WI38 (cell line): Measurements from ENCODE around the gene TRIM16.
"Not testable (repeated sequence)": the region's sequence is repeated elsewhere in the genome, so short reads cannot be mapped to it uniquely, and the experiment has no call there.

ENCODE experiments used
- H3K4me3 ChIP-seq: 2 replicates; pipeline ENCODE4 v1.5.1; 2011; ENCODE audit warnings: low read depth, mild to moderate bottlenecking, control low read depth, low read length

Gene TRIM16

DNA sequence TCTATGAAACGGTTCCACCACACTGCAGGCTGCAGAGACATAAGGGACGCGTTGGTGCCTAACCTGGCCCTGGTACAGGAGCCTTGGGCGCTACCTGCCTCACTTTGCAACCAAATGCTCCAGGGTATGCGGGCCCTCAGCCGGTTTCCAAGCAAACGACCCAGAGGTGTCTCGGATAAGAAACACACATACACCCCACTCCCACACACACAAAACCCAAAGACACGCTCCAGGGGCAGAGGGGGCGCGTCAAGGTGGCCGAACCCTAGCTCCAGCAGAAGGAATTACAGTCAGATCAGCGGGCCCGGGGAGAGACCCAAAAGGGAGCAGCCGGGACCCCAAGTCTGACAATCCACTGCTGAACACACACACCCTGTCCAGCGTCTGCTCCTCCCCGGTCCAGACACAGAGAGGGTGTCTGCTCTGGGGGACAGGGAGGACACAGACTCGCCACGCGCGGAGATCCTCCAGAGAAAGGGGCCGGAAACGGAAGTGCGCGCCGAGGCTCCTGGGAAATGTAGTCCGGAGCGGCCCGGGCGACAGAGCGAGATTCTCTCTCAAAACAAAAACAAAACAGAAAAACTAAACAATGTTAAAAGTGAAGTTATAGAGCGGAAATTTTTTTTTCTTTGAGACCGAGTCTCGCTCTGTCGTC, at the start of gene TRIM16:
TRIM16 (minus strand) TSS at position 488 of the 655 bp plus-strand sequence. CDS start 32,702 bp downstream, outside the sequence.
- H3K4me3 ChIP-seq, result peak within 1 kb of the TSS; percentile 64

DNA sequence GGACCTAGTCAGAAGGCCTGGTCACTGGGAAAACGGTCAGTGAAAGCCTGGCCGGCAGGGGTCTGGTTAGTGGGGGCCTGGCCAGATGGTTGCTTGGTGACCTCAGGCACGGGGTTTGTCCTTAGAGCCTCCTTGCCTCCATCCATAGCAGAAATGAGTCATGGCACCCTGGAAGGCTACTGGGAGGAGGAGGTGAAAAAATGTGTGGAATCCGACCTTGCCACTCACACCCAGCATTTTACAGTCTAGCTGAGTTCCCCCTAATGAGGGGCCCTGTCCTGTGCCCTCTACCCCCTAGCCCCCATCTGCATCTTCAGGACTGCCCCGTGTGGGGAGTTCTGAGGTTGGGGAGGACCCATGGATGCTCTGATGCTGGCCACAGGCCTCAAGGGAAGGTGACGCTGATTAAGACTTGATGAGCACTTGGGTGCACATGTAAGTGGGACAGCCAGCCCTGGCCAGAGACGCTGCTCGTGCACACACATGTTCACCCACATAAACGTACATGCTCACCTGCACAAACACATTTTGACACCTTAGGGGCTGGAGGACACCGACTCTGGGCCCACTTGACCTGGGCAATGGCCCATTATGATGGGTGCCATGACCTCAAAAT, 49.2 kb upstream of the TRIM16 start:
- not testable (repeated sequence) for H3K4me3 ChIP-seq

- H3K4me3 ChIP-seq, result not testable (repeated sequence)
Observed at GRCh38 chr17:15731900-15732299, 47.8 kb upstream of the TRIM16 start, which contains the start of gene TBC1D26. Gene TBC1D26, plus strand, starts transcription at chr17:15732283. Its CDS starts 3,066 bp downstream, at chr17:15735349.

DNA sequence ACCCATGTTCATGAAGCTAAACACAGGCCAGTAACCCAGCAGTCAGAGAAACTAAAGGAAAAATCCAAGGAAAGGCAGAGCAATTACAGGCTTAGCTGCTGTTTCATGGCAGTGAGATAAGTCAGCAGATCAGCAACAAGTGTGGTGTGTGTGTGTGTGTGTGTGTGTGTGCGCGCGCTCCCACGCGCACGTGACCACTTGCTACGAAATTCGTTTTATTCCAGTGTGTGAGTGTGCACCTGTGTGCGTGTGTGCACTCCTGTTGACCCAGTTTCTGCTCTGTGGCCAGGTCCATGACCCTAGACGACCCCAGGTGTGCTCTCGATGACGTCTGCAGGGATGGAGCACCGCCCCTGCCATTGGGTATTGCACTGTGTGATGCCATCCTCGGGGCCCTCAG, 46.4 kb upstream of the TRIM16 start:
- H3K4me3 ChIP-seq, result not testable (repeated sequence)

- not testable (repeated sequence) for H3K4me3 ChIP-seq
Observed at GRCh38 chr17:15716601-15717563, 32.8 kb upstream of the TRIM16 start.

DNA sequence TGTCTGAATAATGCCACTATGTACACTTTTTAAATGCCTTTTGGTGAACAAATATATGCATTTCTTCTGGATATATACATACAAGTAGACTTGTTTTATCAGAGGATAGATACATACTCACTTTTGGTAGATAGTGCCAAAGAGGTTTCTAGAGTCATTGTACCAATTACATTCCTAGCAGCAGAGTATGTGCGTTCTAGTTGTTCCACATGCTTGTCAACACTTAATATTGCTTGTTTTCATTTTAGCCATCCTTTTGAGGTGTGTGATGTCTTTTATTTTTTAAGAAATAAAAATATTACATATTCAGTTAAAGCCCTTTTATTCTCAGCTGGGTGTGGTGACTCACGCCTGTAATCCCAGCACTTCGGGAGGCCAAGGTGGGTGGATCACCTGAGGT, 24.8 kb upstream of the TRIM16 start:
- not testable (repeated sequence) for H3K4me3 ChIP-seq

- not testable (repeated sequence) for H3K4me3 ChIP-seq
Observed at GRCh38 chr17:15704813-15705212, 20.7 kb upstream of the TRIM16 start.

DNA sequence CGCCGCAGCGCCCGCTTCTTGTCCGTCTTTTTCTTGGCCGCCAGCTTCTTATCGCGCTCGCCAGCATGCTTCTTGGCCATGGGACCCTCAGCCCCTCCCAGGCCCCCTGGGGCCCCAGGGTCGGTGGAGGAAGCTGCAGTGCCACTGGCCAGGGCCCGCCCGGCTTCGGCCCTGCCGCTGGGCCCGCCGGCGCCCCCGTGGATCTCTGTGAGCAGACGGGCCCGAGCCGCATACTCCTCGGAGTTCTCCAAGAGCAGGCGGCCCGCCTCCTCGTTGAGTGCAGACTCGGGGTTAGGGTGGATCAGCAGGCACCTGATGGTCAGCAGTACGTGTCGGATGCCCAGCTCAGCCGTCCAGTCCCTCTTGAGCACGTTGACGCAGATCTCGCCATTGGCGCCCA, 20.1 kb upstream of the TRIM16 start:
- not testable (repeated sequence) for H3K4me3 ChIP-seq

DNA sequence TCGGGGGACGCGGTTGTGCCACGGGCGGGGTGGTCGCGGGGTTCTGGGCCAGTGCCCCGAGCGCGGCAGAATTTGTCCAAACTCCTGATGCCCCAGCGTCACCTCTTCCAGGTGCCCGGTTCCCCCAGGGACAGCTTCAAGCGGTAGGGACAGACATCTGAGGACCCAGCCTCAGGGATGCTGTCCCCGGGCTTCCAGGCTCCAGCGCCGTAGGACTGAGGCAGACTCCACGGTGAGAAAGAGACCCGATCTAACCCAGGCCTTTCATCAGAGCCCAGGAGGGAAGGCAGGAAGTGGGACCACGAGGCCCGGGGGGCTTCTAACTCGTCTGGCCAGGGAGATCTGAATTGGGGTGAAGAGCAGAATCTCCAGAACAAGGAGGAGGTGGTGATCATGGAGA, 15.8 kb upstream of the TRIM16 start:
- H3K4me3 ChIP-seq, result peak overlapping the region; percentile 61

- H3K4me3 ChIP-seq, result peak within 1 kb of the TSS; percentile 61
Observed at GRCh38 chr17:15699413-15699924, 15.4 kb upstream of the TRIM16 start, which contains the start of gene ZNF286A. Gene ZNF286A, plus strand, starts transcription at chr17:15699752. Its CDS starts 578 bp downstream, at chr17:15700330.

GRCh38 chr17:15698967-15699366, 14.9 kb upstream of the TRIM16 start:
- peak overlapping the region; percentile 61 for H3K4me3 ChIP-seq

- H3K4me3 ChIP-seq, result not testable (repeated sequence)
Observed at GRCh38 chr17:15687494-15687893, 3.4 kb upstream of the TRIM16 start.

- not testable (repeated sequence) for H3K4me3 ChIP-seq
Observed at GRCh38 chr17:15683135-15683534, 976 bp downstream of the TRIM16 start.

DNA sequence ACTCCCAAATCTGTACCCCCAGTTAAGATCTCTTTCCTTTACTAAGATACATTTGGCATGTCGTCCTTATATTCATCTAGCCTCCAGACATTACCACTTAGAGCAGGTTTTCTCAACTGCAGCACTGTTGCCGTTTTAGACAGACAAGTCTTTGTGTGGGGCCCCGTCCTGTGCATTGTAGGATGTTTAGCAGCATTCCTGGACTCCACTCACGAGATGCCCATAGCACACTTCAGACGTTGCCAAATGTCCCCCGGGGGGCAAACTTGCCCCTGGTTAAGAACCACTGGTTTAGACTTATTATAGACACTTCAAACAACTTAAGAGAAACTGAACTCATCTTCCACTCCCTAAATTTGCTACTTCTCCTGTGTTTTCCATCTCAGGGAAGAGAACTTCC, 8.1 kb downstream of the TRIM16 start:
- not testable (repeated sequence) for H3K4me3 ChIP-seq

- H3K4me3 ChIP-seq, result not testable (repeated sequence)
Observed at GRCh38 chr17:15674640-15675039, 9.5 kb downstream of the TRIM16 start.

- H3K4me3 ChIP-seq, result not testable (repeated sequence)
Observed at GRCh38 chr17:15669526-15669925, 14.6 kb downstream of the TRIM16 start.
